ENCODE data around the gene SASH1.

DNA sequence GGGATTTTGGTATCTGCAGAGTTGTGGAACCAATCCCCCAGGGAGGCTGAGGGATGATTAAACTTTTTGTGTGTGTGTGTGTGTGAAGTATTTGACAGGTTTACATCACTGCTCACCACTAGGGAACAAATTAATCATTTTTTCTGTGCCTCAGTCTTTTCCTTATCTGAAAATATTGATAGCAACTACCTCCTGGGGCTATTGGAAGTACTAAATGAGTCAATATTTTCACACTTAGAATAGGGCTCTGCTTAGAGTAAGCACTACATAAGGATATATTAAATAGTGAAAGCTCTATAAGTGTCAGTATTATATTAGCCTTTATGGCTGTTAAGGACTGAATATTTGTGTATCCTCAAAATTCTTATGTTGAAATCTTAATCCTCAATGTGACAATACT lies 249.0 kb downstream of the SASH1 start:
- TF ChIP-seq, protein P1, sequence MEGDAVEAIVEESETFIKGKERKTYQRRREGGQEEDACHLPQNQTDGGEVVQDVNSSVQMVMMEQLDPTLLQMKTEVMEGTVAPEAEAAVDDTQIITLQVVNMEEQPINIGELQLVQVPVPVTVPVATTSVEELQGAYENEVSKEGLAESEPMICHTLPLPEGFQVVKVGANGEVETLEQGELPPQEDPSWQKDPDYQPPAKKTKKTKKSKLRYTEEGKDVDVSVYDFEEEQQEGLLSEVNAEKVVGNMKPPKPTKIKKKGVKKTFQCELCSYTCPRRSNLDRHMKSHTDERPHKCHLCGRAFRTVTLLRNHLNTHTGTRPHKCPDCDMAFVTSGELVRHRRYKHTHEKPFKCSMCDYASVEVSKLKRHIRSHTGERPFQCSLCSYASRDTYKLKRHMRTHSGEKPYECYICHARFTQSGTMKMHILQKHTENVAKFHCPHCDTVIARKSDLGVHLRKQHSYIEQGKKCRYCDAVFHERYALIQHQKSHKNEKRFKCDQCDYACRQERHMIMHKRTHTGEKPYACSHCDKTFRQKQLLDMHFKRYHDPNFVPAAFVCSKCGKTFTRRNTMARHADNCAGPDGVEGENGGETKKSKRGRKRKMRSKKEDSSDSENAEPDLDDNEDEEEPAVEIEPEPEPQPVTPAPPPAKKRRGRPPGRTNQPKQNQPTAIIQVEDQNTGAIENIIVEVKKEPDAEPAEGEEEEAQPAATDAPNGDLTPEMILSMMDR (IDR thresholded peaks at IDR 0.05), result no peak
- no peak for TF ChIP-seq POLR2A (IDR thresholded peaks at IDR 0.05)

Measured in body of pancreas (tissue), 4 donors.